Stomach (tissue), 4 donors: ENCODE results near the gene PYGM.

Experiments used
- EP300 ChIP-seq: sonication (generic); formaldehyde crosslinking; IDR thresholded peaks from one replicate; pipeline ENCODE4 v1.6.1; 2017; ENCODE audit warnings: antibody characterized with exemption
- POLR2A ChIP-seq, 4 donors: fragments of 450-650 bp; IDR thresholded peaks; one replicate each; pipeline ENCODE4 v1.6.1; 2016; ENCODE audit warnings: antibody characterized with exemption in 4 of 4, control low read depth in 2 of 4, mild to moderate bottlenecking in 1 of 4, moderate library complexity in 1 of 4

GRCh38 chr11:64715110-64715509 lies 44.7 kb downstream of the PYGM start:
- no peak for TF ChIP-seq POLR2A (IDR thresholded peaks at IDR 0.05)
- no peak for TF ChIP-seq EP300
